Activated CD8-positive, alpha-beta T cell treated with anti-CD3 and anti-CD28 coated beads for 36 hours (primary cell): ENCODE data around the gene PRKAR2B. TPM values are rescaled to one million over a fixed set of nuclear protein-coding genes. Genes with fewer than 3 reads are reported as not detected.

Source experiments
- ATAC-seq: fragments of 200-7000 bp; cut with Tn5 transposase; one replicate; pipeline ENCODE4 v1.10.0; 2021; ENCODE audit warnings: mild to moderate bottlenecking, moderate library complexity
- CTCF ChIA-PET: fragments of 350-600 bp; sonication (Branson Sonifier 250); formaldehyde crosslinking; loops from one replicate; lab custom pipeline; 2021; ENCODE audit warnings: antibody characterized with exemption; lab: Charles Lee
- POLR2A ChIA-PET: fragments of 350-600 bp; sonication (Branson Sonifier 250); formaldehyde crosslinking; loops from one replicate; lab custom pipeline; 2021; ENCODE audit warnings: antibody characterized with exemption; lab: Charles Lee
- DNase-seq: peaks from one replicate; pipeline ENCODE4 v3.0.0-alpha.2; 2020
- H3K27ac Mint-ChIP-seq: one replicate; pipeline ENCODE4 v1.8.0; 2021; ENCODE audit warnings: mild to moderate bottlenecking, mixed read lengths
- H3K27me3 Mint-ChIP-seq: one replicate; pipeline ENCODE4 v1.8.0; 2021; ENCODE audit warnings: mixed read lengths
- H3K36me3 Mint-ChIP-seq: one replicate; pipeline ENCODE4 v1.8.0; 2021; ENCODE audit warnings: low read depth, mixed read lengths
- H3K4me1 Mint-ChIP-seq: one replicate; pipeline ENCODE4 v1.8.0; 2021; ENCODE audit warnings: low read depth, mixed read lengths
- H3K4me3 Mint-ChIP-seq: one replicate; pipeline ENCODE4 v1.8.0; 2021; ENCODE audit warnings: mild to moderate bottlenecking, moderate library complexity, mixed read lengths
- H3K9me3 Mint-ChIP-seq: one replicate; pipeline ENCODE4 v1.8.0; 2021; ENCODE audit warnings: mixed read lengths
- CTCF ChIP-seq: fragments of 200-600 bp; IDR thresholded peaks from one replicate; pipeline ENCODE4 v1.8.0; 2022; ENCODE audit warnings: antibody characterized with exemption, mild to moderate bottlenecking
- intact Hi-C: fragments of 100-400 bp; cut with micrococcal nuclease; formaldehyde crosslinking; loops from one replicate; pipeline ENCODE4 v1.10.0; 2022
- total RNA-seq, 2 experiments: library from RNA; stranded (reverse); gene quantifications; one replicate each; pipeline ENCODE4 v1.2.3, GENCODE V29; 2021

Gene PRKAR2B
- total RNA-seq, 2 experiments from 2014 or later, result 1.1 to 1.3 TPM

GRCh38 chr7:107007892-107008287 is 36.6 kb upstream of the PRKAR2B start:
- H3K27ac Mint-ChIP-seq, result no peak overlapping the region
- ATAC-seq (no peak), DNase-seq (no peak)
- no peaks in the 10 kb centered on the region for H3K4me1 Mint-ChIP-seq
- intact Hi-C loops, result no loop called here
- POLR2A ChIA-PET, result interaction anchor here (0.6 kb wide), 1 partner anchor 209 kb away, joined by 5 read pairs; no protein-coding TSS in a partner anchor
- H3K4me3 Mint-ChIP-seq, result no peak overlapping the region
- CTCF ChIA-PET, result interaction anchor here (0.9 to 1.5 kb wide), 3 partner anchors 16 to 160 kb away, joined by 3 to 6 read pairs (median 3); no protein-coding TSS in a partner anchor
- H3K36me3 Mint-ChIP-seq, result no peaks in the 10 kb centered on the region
- TF ChIP-seq CTCF, result no peak
- H3K9me3 Mint-ChIP-seq, result no peaks in the 10 kb centered on the region
- no peaks in the 10 kb centered on the region for H3K27me3 Mint-ChIP-seq

- CTCF ChIA-PET, result no interaction called here
- Mint-ChIP-seq H3K4me3 (no peak overlapping the region), H3K27me3 (no peaks in the 10 kb centered on the region), H3K36me3 (no peaks in the 10 kb centered on the region), H3K4me1 (no peaks in the 10 kb centered on the region), H3K27ac (no peak overlapping the region), H3K9me3 (no peaks in the 10 kb centered on the region)
- ATAC-seq (no peak), DNase-seq (no peak)
- TF ChIP-seq CTCF, result no peak
- intact Hi-C loops, result no loop called here
- POLR2A ChIA-PET, result interaction anchor here (1.0 kb wide), 1 partner anchor 9 kb away, joined by 5 read pairs; no protein-coding TSS in a partner anchor
Measured at GRCh38 chr7:107009846-107010203, 34.7 kb upstream of the PRKAR2B start.

GRCh38 chr7:107012691-107013090 is 31.8 kb upstream of the PRKAR2B start:
- Mint-ChIP-seq H3K36me3 (no peaks in the 10 kb centered on the region), H3K27me3 (no peaks in the 10 kb centered on the region), H3K4me3 (no peak overlapping the region), H3K27ac (no peak overlapping the region), H3K9me3 (no peaks in the 10 kb centered on the region), H3K4me1 (no peaks in the 10 kb centered on the region)
- ChIA-PET POLR2A (no interaction called here), CTCF (no interaction called here)
- ATAC-seq, result no peak
- TF ChIP-seq CTCF, result no peak
- no peak for DNase-seq
- intact Hi-C loops, result no loop called here

- intact Hi-C loops, result no loop called here
- Mint-ChIP-seq H3K9me3 (no peaks in the 10 kb centered on the region), H3K27ac (no peak overlapping the region), H3K36me3 (no peaks in the 10 kb centered on the region), H3K4me3 (no peak overlapping the region), H3K4me1 (no peaks in the 10 kb centered on the region), H3K27me3 (no peaks in the 10 kb centered on the region)
- TF ChIP-seq CTCF, result no peak
- no peak for DNase-seq
- ChIA-PET POLR2A (interaction anchor here (0.6 kb wide), 1 partner anchor 12 kb away, joined by 3 read pairs; no protein-coding TSS in a partner anchor), CTCF (no interaction called here)
- no peak for ATAC-seq
Measured at GRCh38 chr7:107014387-107015023, 30.0 kb upstream of the PRKAR2B start.

GRCh38 chr7:107016312-107016711 is 28.2 kb upstream of the PRKAR2B start:
- no peak for ATAC-seq
- Mint-ChIP-seq H3K36me3 (no peaks in the 10 kb centered on the region), H3K4me1 (no peaks in the 10 kb centered on the region), H3K27ac (no peak overlapping the region), H3K27me3 (no peaks in the 10 kb centered on the region), H3K4me3 (no peak overlapping the region), H3K9me3 (no peaks in the 10 kb centered on the region)
- DNase-seq, result no peak
- no peak for TF ChIP-seq CTCF
- POLR2A ChIA-PET, result no interaction called here
- intact Hi-C loops, result no loop called here
- CTCF ChIA-PET, result no interaction called here
